ENCODE measurements around the gene PUM2.
"Not testable (repeated sequence)": the region's sequence is repeated elsewhere in the genome, so short reads cannot be mapped to it uniquely, and the experiment has no call there.

PUM2 gene, protein sequence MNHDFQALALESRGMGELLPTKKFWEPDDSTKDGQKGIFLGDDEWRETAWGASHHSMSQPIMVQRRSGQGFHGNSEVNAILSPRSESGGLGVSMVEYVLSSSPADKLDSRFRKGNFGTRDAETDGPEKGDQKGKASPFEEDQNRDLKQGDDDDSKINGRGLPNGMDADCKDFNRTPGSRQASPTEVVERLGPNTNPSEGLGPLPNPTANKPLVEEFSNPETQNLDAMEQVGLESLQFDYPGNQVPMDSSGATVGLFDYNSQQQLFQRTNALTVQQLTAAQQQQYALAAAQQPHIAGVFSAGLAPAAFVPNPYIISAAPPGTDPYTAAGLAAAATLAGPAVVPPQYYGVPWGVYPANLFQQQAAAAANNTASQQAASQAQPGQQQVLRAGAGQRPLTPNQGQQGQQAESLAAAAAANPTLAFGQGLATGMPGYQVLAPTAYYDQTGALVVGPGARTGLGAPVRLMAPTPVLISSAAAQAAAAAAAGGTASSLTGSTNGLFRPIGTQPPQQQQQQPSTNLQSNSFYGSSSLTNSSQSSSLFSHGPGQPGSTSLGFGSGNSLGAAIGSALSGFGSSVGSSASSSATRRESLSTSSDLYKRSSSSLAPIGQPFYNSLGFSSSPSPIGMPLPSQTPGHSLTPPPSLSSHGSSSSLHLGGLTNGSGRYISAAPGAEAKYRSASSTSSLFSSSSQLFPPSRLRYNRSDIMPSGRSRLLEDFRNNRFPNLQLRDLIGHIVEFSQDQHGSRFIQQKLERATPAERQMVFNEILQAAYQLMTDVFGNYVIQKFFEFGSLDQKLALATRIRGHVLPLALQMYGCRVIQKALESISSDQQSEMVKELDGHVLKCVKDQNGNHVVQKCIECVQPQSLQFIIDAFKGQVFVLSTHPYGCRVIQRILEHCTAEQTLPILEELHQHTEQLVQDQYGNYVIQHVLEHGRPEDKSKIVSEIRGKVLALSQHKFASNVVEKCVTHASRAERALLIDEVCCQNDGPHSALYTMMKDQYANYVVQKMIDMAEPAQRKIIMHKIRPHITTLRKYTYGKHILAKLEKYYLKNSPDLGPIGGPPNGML

DNA sequence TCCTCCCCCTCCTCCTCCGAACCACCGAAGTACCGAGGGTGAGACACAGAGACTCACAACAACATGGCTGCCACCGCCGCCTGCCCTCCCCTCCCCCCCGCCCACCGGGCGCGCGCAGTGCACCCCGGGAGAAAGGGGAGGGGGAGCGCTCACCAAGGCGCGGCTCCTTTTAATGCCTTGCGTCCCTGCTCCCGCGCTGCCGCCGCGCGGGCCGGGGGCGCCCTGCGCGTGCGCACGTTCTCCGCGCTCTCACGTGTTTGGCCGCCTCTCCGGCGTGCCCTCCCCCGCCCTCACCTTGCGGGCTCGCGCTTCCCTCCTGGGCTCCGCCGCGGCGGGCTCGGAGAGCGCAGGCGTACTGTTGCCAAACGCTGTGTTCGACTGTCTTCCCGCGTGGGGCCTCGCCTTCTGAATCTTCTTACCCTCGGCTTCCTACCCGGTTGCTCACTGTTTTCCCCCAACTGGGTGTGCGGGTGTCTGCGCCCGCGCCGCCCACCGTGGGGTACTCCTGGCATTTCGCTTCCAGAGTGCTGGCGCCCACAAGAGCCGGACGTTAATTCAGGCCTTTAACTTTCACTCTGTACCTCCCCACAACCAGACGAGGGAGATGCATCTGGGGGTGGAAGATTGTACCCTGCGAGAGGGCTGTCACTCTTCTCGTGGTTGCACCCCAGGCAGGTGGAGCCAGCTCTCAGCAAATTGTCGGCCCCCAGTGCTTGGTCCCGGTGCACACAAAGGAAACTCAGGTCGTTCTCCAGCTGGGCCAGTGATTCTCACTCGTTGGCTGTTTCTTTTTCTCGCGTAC, at the start of gene PUM2:
Gene PUM2 (minus strand): TSS at position 92 of the 802 bp plus-strand sequence. CDS start 23,484 bp downstream, outside the sequence.
- DNase-seq, result peak; percentile 97

DNA sequence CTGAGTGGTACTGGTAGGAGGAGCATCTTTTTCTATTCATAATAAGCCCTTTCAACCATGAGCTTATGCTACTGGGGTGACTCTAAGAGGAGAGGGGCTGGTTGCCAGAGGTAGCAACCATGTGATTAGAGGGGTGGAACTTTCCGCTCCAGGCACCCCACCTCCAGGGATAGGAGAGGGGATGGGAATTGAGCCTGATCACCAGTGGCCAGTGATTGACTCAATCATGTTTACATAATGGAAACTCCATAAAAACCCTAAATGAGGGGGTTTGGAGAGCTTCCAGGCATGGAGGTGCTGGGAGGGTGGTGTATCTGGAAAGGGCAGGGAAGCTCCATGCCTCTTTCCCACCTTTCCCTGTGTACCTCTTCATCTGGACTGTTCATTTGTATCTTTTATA, 49.7 kb upstream of the PUM2 start:
- no peak for DNase-seq

DNA sequence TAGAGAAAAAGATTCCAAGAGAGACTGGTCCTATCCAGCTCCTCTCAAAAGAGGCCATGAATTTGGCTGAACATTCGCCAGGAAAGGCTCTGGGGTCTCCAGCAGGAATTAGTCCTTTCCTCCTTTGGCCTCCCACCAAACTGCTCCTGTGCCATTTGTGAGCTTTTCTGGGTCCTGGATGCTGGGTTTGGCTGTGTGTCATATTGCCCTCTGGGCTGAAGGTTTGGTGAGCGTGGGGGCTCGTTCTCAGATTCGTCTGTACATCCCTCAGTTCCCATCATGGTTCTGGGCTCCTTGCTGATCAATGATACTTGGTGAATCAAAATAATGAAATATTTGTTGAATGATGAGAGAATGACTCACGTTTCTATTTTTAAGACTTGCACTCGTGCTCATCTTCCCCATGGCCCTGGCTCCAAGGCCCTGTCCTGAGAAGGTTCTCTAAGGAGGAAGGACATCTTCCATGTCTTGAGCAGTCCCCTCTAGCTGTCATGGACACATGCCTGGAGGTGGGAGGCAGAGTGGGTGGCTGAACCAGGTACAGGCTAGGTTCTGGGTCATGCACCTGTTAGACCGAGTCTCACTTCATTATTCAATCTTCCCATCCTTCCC, 48.4 kb upstream of the PUM2 start:
- DNase-seq, result no peak

DNA sequence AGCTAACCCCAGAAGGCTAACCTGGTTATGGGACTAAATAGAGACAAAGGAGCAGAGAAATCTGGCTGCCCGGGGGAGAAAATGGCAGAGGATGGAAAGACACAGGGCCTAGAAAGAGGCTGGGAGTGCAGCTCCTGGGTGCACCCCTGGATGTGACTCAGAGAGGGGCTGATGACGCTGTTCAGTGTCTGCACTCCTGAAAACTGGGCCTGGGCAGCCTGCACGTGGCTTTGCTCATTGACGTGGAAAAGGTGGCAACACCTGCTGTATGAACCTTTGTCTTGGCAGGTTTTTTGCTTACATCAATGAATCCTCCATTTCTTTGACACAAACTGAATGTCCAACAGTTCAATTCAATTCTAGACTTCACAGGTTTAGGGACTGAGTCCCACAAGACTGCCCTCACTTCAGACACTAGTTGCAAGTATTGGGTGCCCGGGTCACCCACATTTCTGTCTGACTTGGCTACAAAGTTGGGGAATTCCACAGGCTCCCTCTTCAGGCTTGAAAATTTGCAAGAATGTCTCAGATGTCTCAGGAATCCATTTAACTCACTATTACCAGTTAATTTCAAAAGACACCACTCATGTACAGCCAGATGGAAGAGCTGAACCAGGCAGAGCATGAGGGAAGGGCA, 47.3 kb upstream of the PUM2 start:
- DNase-seq, result no peak

DNA sequence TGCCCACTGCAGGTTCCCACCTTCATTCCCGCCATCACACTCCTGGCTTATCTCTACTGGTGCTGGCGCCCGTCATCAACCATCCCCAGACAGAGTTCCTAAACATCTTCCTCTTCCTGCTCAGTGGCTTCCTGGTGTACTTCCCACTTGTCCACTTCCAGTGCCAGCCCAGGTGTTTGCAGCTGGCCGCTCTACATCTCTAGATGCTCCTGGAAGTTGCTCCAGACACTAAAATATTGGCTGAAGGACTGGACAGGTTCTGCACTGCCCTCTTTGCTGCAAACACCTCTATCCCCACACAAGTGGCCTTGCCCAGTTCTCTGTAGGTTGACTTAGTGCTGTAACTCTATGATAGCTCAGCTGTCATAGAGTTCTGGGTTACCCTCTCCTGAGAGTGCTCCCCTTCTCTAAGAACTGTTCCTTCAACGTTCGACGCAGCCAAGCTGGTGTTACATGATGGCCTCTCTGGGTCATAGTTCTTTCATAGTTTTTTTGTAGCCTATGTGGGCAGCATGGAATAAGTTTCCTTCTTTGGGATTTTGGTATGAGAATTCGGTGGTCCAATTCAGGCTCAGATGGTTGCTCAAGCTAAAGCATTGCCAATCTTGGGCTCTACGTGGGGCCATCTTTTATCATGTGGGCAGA, 45.8 kb upstream of the PUM2 start:
- no peak for DNase-seq

DNA sequence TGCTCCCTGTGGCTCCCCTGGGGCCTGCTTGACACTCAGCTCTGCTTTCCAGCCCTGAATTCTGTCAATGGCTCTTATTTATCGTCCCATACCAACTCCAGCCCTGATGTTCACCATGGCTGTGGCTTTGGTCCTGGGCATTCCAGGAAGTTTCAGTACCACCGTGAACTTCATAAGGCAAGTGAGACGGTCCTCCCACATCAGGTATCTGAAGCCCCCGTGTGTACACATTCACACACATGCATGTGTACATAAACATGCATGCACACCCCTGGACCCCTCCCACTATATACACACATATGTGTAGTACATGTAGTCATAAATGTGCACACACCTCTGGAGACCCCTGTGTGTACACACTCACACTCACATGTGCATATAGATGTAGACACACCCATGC, 43.3 kb upstream of the PUM2 start:
- DNase-seq, result no peak

DNA sequence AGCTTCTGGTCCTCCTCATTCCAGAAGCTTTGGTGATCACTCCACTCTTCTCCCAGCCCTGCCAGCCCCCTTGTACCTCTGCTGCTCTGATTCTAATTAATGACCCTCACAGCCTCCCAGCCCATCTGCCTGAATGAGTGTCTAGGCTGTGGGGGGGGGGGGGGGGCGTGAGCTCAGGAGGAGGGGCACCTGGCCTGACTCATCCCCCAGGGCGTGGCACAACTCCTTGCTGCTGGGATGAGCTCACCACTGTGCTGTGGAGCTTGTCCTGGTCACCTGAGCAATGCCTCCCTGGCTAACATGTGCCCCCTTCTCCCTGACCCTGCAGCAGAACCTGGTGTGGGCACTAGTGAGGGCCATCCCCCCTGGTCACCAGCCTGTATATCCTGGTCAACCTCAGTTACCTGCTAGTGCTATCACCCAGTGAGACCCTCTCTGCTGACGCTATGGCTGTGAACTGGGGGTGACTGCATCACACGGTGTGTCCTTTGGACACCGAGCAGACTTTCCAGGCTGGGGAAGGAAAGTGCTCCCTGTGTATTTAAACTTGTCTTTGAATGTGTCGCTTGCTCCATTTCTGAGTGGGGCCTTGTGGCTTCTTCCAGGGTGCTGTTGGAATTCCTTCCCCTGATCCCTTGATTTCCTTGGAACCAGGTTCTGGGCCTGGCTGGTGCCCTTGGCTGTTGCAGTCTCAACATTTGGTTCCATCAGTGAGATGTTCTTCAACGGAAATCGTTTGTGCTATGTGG, 41.5 kb upstream of the PUM2 start:
- no peak for DNase-seq

DNA sequence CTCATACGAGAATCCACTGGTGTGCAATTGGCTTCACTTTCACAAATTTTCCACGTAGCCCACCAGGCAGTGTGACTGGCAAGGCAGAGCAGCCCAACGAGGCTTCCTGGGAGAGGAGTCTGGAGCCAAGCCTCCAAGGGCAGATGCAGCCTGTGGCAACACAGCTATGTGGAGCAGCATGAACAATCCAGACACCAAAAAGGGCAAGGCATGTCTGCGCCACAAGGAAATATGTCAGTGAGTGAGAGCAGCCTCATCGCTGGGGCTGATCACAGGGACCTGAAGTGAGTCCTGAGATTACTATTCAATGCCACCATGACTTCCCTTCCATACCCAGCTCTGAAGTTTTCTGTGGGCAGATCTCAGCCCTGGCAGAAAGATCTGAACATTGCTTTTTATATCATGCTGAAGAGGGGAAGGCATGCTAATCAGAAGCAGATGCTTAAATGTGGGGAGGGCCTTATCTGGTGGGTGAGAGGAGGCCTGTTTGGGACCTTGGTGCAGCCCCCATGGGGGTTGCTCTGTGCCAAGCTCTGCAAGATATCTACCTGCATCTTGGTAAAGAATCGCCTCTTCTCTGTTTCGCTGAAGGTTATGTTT, 40.0 kb upstream of the PUM2 start:
- no peak for DNase-seq

DNA sequence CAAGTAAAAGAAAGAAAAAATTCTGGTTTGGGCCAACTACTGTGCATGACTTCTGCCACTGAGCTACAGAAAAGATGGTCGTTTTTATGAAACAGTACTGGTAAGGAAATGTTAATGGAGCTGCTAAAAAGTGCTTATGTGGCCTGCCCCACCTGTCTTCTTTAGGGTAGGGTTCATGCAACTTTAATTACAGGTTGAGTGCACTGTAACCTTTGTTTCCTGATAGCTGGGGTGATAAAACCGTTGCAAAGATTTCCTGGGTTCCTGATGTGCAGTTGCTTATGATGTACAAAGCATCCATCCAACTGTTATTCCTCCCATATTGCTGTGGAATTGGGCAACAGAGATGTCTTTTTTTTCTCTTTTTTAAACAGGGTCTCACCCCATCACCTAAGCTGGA, 34.3 kb upstream of the PUM2 start:
- DNase-seq, result no peak

DNA sequence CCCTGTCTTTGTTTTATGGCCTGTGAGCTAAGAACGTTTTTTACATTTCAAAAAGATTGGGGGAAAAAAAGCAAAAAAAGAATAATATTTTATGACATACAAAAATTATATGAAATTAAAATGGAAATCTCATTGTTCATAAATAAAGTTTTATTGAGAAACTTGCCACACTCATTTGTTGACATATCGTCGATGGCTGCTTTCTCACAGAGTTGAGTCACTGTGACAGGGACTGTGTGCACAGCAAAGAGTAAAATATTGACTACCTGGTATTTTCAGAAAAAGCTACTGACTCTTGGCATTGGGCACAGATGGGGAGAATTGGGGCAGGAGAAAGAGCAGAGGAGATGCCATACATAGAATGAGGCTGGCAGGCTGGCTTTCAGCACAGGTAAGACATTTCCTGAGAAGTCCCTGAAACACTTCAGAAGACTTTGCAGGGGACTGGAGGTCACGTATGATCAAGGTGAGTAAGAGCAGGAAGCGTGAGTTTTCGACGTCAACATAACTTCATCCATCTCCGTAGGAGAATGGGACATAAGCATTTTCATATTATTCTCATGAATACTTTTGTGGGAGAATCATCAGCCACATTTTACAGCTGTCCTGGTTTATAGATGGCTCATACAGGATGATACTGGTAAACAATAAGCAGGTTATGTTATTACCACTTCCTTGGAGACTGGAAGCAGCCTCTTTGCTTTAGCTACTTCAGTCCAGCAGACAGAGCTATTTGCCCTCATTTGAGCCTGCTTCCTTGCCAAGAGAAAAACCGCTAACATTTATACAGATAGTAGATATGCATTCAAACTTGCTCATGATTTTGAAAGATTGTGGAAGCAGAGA, 32.5 kb upstream of the PUM2 start:
- no peak for DNase-seq

DNA sequence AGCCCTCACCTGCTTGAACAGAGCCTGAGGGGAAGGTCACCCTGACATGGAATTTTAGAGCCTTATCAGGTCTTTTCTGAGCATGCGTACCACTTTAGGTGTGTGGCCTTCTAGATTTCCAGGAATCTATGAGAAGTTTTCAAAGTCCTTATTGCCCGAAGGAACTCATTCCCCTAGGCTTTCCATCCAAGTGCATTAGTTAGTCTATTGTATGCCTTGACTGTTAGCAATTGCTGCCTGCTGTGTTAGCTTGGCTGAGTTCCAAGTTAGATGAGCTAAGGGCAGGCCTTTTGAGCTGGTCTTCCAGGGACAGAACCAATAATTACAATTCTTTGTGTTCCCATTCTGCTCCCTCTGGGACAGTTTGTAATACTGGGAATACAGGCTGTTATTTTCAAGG, 30.8 kb upstream of the PUM2 start:
- DNase-seq, result peak; percentile 72

DNA sequence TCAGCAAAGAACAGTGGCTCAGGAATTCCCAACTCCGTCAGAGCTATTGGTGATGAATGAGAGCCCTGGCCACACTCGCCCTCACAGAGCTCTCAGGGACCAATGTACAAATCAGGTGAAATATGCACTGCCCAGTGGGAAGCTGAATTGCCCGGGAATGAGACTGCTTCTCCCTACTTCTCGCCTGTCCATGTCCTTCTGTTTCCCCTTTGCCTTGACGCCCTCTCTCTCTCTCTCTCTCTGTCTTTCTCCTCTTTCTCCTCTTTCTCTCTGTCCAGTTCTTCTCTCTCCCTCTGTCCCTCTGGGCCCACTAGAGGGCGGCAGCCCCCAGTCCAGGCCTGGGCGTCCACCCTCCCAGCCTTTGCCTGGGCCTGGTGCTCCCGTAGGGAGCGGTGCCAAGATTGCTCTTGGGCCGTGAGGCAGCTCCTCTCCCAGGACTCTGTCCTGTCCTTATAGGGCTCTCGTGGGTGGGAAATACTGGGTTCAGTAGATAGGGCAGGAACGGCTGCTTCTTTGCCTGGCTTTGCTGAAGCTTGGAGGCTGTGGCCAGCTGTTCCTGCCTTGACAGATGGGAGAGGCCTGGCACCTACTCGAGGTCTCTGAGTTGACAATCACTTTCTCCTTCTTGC, 28.4 kb upstream of the PUM2 start:
- peak; percentile 14 for DNase-seq

DNA sequence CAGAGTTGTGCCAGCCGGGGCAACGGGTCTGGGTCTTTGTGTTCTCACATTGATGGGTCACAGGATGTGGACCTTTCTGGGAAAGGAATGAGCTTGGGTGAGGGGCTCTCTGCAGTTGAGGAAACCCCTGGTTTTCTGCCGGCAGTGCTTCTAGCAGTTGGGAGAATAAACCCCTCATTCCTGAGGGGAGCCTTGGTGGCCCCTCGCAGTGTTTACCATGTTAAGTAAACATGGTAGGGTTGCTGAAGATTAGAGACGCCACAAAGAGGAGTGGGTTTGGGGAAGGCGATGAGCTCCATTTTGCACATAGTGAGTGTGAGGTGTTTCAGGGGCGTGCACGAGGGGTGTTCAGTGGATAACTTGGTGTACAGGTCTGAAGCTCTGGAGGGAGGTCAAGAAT, 27.7 kb upstream of the PUM2 start:
- no peak for DNase-seq

DNA sequence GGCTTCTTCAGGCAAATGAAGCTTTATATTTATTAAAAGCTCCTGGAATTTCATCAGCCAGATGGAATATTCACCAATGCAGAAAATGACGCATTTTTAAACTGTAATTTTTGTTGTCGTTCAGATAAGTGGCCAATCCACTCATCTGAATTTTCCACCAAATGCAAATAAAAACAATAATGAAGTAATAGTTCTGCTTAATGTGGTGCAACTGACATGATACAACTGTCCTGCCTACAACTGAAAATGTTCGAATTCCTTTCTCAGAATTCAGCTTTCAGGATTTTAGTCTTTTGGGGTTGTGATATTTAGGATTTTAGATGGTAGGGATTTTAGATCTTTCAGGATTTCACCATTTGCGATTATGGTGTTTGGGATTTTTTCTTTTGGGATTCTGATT, 27.1 kb upstream of the PUM2 start:
- no peak for DNase-seq

DNA sequence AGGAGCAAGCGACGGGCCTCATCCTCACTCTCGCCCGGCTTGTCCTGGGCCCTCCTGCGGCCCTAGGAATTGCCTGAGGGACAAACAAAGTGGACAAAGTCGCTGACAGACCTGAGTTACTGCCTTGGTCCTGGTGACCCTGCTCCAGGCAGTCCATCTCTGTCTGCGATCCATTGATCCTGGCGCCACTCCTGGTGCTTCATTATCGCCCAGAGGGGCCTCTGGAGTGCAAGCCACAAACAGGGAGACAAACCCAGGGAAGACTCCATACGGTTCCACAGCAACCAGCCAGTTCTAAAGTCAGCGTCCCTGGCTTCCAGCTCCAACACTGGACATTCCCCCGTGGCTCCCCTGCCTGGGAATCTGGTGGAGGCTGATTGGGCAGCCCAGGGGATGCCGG, 24.3 kb upstream of the PUM2 start:
- DNase-seq, result not testable (repeated sequence)

DNA sequence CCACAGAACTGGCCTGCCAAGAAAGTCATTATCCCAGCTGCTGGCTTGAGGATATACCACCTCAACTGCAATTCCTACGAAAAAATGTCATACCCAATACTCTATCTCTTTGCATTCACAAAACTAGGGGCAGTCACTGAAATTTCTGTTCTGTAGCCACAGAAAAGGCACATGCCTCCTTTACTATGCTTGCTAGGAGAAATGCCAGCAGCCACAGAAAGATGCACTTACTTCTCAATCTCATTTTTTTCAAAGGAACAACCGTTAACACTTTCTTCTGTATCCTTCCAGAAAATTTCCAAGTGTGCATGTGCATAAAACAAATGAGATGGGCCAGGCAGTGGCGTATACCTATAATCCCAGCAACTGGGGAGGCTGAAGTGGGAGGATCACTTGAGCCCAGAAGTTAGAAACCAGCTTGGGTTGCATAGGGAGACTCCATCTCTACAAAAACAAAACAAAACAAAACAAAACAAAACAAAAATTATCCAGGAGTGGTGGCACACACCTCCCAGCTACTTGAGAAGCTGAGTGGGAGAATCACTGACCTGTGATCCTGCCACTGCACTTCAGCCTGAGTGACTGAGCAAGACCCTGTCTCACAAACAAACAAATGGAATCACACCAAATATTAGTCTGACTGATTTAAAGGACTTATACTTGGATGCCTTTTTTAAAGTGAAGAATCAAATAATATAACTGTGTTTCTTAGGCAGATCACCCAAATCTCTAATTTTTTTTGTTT, 22.4 kb upstream of the PUM2 start:
- no peak for DNase-seq

DNA sequence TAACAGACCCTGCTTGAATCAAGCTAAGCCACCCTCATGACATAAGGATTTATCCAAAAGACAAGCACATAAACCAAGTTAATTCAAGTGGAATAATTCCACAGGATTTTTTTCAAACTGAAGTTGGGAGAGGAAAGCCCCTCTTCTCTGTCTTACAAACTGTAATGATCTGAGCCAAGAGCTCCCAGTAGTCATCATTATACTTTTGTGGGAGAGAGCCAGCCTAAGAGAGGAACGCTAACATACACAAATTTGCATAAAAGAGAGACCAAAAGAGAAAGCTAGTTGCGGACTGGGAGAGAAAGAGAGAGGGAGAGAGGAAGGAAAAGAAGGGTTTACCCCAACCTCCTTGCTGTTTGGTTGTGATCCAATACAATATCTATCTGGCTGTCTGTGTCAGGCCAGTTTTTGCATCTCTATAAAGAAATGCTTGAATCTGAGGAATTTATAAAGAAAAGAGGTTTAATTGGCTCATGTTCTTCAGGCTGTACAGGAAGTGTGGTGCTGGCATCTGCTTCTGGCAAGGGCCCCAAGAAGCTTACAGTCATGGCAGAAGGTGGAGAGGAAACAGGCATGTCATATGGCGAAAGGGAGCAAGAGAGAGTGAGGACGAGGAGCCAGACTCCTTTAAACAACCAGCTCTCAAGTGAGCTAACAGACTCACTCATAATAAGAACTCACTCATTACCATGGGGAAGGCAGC, 20.8 kb upstream of the PUM2 start:
- DNase-seq, result no peak

Measured in NCI-H774 (cell line).